Fibroblast of pulmonary artery (primary cell): ENCODE measurements around the gene CLEC3B.
A peak's percentile ranks its signal among the peaks of the same experiment; 100 is the strongest.
"Not testable (repeated sequence)": the region's sequence is repeated elsewhere in the genome, so short reads cannot be mapped to it uniquely, and the experiment has no call there.

Source experiments
- DNase-seq: peaks from one replicate; pipeline ENCODE4 v3.0.0-alpha.2; 2010; ENCODE audit warnings: low read depth
- H3K4me3 ChIP-seq: replicated peaks from 2 replicates; pipeline ENCODE4 v1.5.1; 2011; ENCODE audit warnings: low read depth, mild to moderate bottlenecking, control low read depth, low read length, moderate library complexity
- CTCF ChIP-seq: IDR thresholded peaks from 2 replicates; pipeline ENCODE4 v1.5.1; 2011; ENCODE audit warnings: mild to moderate bottlenecking, control low read depth, low read length, inconsistent platforms; ENCODE audit errors: missing control alignments

The CLEC3B gene

GRCh38 chr3:45026038-45026437 is at the start of gene CLEC3B:
TSS of gene CLEC3B (plus strand) at chr3:45026303. CDS start at chr3:45026363, 60 bp downstream.
- no peak within 1 kb of the TSS for H3K4me3 ChIP-seq
- peak; percentile 87 for DNase-seq
- no peak for TF ChIP-seq CTCF

- TF ChIP-seq CTCF: no peak
- DNase-seq: peak; percentile 20
- H3K4me3 ChIP-seq: no peak overlapping the region
These were observed 44.9 kb upstream of the CLEC3B start for GRCh38 chr3:44981220-44981619.

GRCh38 chr3:44981751-44982150 is 44.4 kb upstream of the CLEC3B start:
- no peak for DNase-seq
- no peak for TF ChIP-seq CTCF
- no peak overlapping the region for H3K4me3 ChIP-seq

GRCh38 chr3:44982817-44983216 is 43.3 kb upstream of the CLEC3B start:
- no peak for DNase-seq
- H3K4me3 ChIP-seq: no peak overlapping the region
- TF ChIP-seq CTCF: no peak

GRCh38 chr3:44983484-44983941 is 42.6 kb upstream of the CLEC3B start:
- TF ChIP-seq CTCF: no peak
- no peak for DNase-seq
- no peak overlapping the region for H3K4me3 ChIP-seq

- H3K4me3 ChIP-seq: no peak overlapping the region
- no peak for DNase-seq
- no peak for TF ChIP-seq CTCF
These were observed 41.8 kb upstream of the CLEC3B start for GRCh38 chr3:44984335-44984734.

GRCh38 chr3:44986330-44986729 is 39.8 kb upstream of the CLEC3B start:
- not testable (repeated sequence) for DNase-seq

GRCh38 chr3:44987332-44987731 is 38.8 kb upstream of the CLEC3B start:
- no peak for DNase-seq
- no peak overlapping the region for H3K4me3 ChIP-seq
- no peak for TF ChIP-seq CTCF

More at GRCh38 chr3:44986330-44986729, 39.8 kb upstream of the CLEC3B start:
- not testable (repeated sequence) for H3K4me3 ChIP-seq
